Testis (tissue), 2 donors: ENCODE data around the gene LRRC4C.

Source experiments
- POLR2A ChIP-seq: fragments of 450-650 bp; IDR thresholded peaks from one replicate; pipeline ENCODE4 v1.6.1; 2017; ENCODE audit warnings: antibody characterized with exemption, mild to moderate bottlenecking, moderate library complexity
- TF ChIP-seq, protein P1 (sequence below), 3 experiments: fragments of 450-650 bp in 2 of 3; fragments of 200-600 bp in 1 of 3; sonication (generic) in 1 of 3; IDR thresholded peaks; one replicate each; pipeline ENCODE4 v1.5.1; 2016 to 2019; ENCODE audit warnings: antibody characterized with exemption in 3 of 3, mild to moderate bottlenecking in 2 of 3, moderate library complexity in 1 of 3

DNA sequence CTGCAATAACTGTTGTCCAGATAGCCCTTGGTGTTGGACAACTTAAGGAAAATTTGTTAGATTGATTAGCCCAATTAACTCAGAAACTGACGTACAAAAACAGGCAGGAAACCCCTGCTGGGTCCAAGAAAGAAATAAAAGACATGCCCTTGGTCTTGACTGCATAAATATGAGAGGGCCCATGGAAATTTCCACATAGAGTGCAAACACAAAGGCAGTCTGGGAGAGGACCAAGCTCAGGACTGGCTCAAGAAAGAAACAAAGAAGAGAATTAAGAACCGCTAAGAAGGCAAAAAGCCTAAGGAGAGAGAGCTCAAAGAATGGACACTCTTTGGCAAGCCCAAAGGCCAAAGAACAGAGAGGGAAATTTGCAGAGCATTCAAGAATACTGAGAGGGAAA is 1243.9 kb downstream of the LRRC4C start:
- TF ChIP-seq, protein P1, sequence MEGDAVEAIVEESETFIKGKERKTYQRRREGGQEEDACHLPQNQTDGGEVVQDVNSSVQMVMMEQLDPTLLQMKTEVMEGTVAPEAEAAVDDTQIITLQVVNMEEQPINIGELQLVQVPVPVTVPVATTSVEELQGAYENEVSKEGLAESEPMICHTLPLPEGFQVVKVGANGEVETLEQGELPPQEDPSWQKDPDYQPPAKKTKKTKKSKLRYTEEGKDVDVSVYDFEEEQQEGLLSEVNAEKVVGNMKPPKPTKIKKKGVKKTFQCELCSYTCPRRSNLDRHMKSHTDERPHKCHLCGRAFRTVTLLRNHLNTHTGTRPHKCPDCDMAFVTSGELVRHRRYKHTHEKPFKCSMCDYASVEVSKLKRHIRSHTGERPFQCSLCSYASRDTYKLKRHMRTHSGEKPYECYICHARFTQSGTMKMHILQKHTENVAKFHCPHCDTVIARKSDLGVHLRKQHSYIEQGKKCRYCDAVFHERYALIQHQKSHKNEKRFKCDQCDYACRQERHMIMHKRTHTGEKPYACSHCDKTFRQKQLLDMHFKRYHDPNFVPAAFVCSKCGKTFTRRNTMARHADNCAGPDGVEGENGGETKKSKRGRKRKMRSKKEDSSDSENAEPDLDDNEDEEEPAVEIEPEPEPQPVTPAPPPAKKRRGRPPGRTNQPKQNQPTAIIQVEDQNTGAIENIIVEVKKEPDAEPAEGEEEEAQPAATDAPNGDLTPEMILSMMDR (IDR thresholded peaks at IDR 0.05), result no peak
- no peak for TF ChIP-seq POLR2A
